Ovary (tissue), 3 donors: ENCODE data around the gene EEF1A2.

Source experiments
- CTCF ChIP-seq, 3 donors: fragments of 450-650 bp in 2 of 3; fragments of 200-600 bp in 1 of 3; IDR thresholded peaks; one replicate each; pipeline versions ENCODE4 v1.5.1 to v1.8.0; 2016 to 2022; ENCODE audit warnings: antibody characterized with exemption in 3 of 3, mild to moderate bottlenecking in 1 of 3
- EP300 ChIP-seq: sonication (generic); formaldehyde crosslinking; IDR thresholded peaks from one replicate; pipeline ENCODE4 v1.6.1; 2017; ENCODE audit warnings: antibody characterized with exemption
- donor health status: DM: no; HTN: no; CAD: no.

GRCh38 chr20:63530788-63531160 lies 31.9 kb upstream of the EEF1A2 start:
- TF ChIP-seq CTCF (IDR thresholded peaks at IDR 0.05) = no peak
- no peak for TF ChIP-seq EP300
